ENCODE data around the gene SPRN.
A peak's percentile ranks its signal among the peaks of the same experiment; 100 is the strongest.
"Not testable (repeated sequence)": the region's sequence is repeated elsewhere in the genome, so short reads cannot be mapped to it uniquely, and the experiment has no call there.

The SPRN gene

DNA sequence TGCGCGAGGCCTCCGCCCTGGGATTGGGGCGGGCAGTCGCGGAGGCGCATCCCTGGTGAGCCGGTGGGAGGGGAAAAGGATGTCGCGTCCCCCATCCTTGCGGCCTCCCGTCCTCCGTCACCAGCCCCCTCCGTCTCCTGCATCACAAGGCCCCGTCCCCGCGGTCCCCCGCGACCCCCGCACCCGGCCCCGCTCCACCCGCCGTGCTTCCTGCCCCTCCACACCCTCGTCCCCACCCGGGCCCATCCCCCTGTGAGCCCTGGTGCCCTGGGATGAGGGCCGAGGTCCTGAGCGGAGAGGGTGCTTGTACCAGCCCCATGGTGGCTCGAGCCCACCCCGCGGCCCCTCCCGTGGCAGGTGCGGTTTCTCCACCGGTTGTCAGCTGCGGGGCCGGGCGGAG, at the start of gene SPRN:
Gene SPRN, minus strand, starts transcription at position 25 of the 400 bp plus-strand sequence. CDS start 944 bp downstream, outside the sequence.
- DNase-seq (ENCODE audit: low read depth, low spot score), result not testable (repeated sequence)

DNA sequence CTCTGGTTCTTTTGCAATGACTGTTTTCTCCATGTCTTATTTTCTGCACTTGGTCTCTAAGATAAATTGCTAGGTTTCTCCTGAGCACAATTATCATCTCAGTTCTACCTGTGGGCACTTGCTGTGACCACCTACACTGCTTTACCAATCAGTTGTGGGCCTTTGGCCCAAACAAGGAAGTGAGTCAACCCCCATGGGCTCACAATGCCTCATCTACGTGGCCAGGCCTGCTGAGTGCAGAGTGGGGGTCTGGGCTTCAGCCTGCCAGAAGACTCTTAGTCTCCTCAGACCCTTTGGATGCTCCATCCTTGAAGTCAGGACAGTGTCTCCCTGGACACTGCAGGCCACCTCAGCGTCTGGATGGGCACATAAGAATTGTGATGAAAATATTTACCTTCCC, 49.6 kb upstream of the SPRN start:
- no peak for DNase-seq (ENCODE audit: low read depth, low spot score)

DNA sequence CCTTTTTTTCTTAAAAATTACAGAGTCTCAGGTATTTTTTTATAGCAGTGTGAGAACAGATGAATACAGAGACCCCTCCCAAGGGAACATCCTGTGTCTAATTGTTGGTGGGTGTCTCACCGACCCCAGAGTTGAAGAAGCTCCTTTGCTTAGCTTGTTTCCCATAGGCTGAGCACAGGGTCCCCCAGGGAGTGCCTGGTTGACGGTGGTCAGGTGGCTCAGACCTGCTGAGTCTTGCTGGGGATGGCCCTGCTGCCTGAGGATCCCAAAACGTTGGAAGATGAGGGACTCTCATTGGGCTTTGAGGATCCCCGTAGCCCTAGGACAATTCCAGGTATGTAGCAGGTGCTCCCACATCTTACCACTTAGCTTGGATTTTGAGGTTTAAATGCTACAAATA, 48.8 kb upstream of the SPRN start:
- DNase-seq (ENCODE audit: low read depth, low spot score), result no peak

GRCh38 chr10:133471300-133472109, 47.1 kb upstream of the SPRN start:
- DNase-seq (ENCODE audit: low read depth, low spot score), result no peak

GRCh38 chr10:133469205-133469604, 44.8 kb upstream of the SPRN start:
- not testable (repeated sequence) for DNase-seq (ENCODE audit: low read depth, low spot score)

DNA sequence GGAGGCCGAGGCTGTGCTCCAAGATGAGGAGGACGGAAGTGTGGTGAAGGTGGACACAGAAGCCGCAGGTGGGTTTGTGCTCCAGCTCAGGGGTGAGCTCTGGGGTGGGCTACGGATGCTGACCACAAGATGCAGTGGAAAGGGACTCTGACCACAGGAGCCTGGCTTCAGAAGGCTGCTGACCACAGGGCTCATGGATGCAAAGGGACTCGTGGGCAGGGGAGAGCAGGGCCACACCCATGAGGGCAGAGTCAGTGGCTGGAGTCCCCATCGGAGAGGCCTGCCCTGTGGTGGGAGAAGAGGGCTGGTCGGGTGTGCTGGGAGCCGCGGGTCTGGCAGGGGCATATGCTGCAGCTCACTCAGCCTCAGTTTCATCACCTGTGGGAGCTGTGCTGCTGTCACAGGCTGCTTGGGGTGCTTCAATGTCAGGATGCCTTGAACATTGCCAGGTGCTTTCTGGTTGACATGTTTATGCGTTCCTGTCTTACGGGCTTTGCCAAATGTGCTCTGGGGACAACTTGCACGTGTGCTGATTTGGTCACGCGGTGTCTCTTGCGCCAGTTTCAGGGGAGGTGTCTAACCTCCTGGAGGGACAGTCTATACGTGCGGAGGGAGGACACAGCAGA, 43.0 kb upstream of the SPRN start:
- no peak for DNase-seq (ENCODE audit: low read depth, low spot score)

DNA sequence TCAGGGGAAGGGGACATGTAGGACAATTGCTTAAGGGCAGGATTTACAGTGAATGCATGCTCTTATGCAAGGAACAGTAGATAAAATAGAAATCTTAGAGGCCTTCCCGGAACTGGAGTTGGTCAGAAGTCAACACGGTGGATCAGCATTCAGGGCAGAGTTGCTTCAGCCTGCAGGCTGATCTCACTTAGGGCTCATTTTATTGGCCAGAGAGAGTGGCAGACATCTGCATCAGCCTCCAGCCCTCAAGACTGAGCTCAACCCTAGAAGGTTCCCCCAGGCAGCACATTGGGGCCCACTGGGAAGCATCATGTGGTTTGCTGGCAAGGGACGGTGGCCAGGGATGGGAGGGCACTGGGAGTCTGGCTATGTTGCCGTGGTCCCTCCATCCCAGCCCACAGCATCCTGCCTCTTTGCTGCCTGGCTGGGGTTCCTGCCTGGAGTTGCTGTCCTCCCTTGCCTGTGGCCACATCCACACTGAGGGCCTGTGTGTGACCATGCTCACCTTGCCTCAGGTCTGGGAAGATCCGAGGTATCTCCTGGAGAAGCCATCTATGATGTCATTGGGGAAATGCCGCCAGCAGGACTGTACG, 42.4 kb upstream of the SPRN start:
- no peak for DNase-seq (ENCODE audit: low read depth, low spot score)

GRCh38 chr10:133465950-133466474, 41.6 kb upstream of the SPRN start:
- DNase-seq (ENCODE audit: low read depth, low spot score), result no peak

DNA sequence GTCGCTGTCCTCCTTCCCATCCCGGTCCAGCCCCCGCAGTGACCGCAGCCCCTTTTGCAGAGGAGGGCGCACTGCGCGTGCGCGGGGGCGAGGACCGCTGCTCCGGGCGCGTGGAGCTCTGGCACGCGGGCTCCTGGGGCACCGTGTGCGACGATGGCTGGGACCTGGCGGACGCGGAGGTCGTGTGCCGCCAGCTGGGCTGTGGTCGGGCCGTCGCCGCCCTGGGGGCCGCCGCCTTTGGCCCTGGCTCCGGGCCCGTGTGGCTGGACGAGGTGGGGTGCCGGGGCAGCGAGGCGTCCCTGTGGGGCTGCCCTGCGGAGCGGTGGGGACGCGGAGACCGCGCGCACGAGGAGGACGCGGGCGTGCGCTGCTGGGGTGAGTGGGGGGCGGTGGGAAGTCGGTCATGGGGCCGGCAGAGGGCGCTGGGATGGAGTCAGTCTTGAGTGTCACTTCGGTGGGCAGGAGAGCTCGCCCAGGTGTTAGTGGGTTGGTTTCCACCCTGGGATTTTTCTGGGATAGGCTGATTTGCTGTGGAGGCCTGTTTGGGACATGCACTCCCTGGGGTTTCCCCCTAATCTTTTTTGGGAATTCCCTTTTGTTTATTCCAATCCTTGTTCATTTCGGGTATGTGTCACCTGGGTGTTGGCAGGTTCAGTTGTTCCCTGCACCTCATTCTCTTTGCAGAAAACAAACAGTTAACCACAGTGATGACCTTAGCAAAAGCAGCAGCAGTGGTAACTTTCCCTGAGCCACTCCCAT, 40.9 kb upstream of the SPRN start:
- no peak for DNase-seq (ENCODE audit: low read depth, low spot score)

DNA sequence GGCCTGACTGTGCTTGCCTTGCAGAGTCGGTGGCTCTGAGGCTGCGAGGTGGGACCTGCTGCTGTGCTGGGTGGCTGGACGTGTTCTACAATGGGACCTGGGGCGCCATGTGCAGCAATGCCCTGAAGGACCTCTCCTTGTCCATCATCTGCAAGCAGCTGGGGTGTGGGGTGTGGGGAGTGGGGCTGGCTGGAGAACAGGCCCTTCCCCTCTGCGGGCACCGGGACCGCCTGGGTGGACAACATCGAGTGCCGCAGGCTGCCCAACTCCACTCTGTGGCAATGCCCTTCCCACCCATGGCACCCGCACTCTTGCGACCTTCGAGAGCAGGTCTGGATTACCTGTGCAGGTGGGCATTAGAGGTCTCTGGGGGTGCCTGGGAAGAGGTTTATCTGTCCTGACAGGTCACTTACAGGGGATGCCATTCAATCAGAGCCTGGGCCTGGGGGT, 40.2 kb upstream of the SPRN start:
- DNase-seq (ENCODE audit: low read depth, low spot score), result no peak

DNA sequence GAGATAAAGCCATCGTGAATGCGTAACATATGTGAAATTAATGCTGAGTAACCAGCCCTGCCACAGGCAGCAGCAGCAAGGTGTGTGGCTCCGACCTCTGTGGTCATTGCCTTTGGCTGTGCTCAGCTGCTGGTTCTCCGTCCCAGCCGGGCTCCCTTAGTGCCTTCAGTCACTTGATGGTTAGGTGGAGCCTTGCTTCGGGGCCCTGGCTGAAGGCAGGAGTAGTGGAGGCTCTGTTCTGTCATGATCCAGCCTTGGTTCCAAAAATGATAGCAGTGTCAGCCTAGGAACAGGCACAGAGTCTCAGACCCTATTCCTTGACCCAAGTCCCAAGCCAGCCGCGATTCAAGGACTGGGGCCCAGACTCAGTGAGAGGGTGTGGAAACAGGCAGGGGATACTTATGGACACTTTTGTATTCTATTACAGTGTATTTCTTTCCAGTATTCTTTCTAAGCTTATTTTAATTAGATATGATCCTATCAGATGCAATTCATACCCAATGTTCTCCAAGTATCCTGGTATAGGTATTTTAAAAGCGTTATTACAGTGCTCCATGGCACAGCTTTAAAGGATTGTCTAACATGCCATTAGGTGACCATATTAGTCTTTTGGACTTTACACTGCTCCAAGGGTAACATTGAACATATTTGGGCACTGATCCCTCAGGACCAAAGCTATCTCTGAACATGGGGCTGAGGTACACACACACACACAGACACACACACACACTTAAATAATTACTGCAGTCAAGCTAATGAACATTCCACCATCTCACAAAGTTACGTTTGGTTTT, 38.3 kb upstream of the SPRN start:
- DNase-seq (ENCODE audit: low read depth, low spot score), result no peak

GRCh38 chr10:133461841-133462240, 37.4 kb upstream of the SPRN start:
- no peak for DNase-seq (ENCODE audit: low read depth, low spot score)

DNA sequence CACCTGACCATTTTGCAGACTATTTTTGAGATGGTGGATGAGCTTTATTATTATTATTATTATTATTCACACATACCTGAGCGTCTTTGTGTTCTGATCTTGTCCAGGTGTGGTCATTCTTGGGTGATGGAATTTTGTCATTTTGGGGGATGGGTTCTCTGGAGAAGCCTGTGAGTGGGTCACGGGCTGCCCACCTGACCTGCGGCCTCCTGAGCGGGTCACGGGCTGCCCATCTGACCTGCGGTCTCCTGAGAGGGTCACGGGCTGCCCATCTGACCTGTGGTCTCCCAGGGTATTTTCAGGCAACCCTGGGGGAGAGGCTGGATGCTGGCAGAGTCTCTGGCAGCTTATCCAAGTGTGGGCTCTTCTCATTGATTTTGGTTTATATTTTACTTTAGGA, 36.6 kb upstream of the SPRN start:
- no peak for DNase-seq (ENCODE audit: low read depth, low spot score)

DNA sequence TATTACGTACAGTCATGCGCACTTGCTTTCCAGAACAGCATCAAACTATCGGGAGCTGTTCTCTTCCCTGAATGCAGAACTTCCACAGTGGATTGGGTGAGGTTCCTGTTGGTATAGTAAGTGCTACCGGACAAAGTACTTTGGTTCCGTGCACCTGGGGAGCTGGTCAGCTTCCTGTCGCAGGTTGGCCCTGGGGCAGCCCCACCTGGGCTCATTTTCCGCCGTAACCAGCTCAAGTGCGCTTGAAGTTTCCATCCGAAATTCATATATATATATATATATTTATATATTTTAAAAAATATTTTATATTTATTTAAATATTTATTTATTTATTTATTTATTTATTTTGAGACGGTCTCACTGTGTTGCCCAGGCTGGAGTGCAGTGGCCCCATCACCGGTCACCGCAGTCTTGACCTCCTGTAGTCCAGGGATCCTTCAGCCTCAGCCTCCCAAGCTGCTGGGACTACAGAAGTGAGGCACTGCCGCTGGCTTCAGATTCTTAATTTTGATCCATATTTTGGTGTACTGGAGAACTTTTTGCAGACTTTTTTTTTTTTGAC, 35.9 kb upstream of the SPRN start:
- DNase-seq (ENCODE audit: low read depth, low spot score), result no peak

- DNase-seq (ENCODE audit: low read depth, low spot score), result no peak
Observed at GRCh38 chr10:133459454-133460207, 35.2 kb upstream of the SPRN start.

DNA sequence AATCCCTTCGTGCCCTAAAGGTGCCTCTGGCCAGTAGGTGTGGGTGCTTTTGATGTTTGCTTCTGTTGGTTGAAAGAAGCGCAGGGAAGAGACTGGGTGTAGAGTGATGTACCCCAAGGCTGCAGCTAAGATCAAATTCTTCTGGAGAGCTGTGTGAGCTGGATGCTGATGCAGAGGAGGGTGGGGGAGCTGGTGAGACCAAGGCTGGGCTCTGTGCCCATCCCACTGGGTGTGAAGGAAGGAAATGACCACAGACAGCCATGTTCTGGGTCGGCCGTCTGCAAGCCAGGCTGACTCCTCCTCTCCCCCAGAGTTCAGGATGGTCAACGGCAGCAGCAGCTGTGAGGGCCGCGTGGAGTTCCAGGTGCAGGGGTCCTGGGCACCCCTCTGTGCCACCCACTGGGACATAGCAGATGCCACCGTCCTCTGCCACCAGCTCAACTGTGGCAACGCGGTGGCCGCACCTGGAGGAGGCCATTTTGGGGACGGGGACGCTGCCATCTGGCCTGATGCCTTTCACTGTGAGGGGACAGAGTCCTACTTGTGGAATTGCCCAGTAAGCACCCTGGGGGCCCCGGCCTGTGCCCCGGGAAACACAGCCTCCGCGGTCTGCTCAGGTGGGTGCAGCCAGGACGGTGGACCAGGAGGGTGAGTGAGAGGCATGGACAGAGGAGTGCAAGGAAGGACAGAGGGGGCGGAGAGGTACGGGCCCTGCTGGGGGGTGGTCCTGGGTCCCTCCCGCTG, 34.5 kb upstream of the SPRN start:
- DNase-seq (ENCODE audit: low read depth, low spot score), result peak; percentile 13

DNA sequence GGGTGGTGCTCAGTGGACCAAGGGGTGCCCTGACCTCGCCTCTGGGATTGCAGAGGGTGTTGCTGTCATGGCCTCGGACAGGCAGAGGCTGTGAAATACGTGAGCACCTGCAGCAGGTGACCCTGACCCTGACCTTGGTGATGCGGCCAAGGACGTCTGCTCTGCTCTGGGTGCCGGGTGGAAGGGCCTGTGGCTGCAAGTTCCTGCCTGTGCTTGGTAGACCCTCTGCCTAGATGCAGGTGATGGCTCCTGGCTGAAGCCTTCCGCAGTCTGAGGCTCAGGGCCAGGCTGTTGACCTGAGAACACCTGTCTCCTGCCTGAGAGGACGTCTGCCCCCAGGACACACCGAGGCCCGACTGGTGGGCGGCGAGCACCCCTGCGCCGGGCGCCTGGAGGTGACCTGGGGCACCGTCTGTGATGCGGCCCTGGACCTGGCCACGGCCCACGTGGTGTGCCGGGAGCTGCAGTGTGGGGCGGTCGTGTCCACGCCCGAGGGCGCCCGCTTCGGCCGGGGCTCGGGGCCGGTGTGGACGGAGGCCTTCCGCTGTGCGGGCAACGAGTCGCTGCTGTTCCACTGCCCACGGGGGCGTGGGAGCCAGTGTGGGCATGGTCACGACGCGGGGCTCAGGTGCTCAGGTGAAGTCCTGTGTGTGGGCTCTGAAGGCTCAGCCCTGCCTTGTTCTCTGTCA, 33.7 kb upstream of the SPRN start:
- DNase-seq (ENCODE audit: low read depth, low spot score), result no peak

DNA sequence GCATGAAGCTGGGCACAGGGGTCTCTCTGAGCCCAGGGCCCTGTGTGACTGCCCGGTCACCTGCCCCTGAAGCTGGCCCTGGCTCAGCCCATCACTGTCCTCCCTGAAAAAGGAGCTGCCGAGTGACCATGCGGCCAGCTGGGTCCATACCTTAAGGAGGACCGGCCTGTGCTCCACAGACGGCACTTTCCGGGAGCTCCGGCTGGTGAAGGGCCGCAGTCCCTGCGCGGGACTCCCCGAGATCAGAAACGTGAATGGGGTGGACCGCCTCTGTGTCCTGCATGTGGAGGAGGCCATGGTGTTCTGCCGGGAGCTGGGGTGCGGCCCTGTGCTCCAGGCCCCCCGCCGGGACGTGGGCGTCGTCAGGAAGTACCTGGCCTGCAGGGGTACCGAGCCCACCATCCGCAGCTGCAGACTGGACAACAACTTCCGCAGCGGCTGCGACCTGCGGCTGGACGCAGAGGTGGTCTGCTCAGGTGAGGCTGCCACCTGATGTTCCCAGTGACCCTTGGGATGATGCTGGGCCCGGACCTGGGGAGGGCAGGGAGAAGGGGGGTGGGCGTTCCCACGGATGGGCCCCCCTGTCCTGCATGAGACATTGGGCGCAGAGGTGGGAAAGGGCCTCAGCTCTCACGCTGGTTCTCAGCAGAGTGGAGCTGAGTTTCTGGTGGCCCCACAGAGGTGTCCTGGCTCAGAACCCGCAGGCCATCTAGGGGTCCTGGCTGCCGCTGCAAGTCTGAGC, 32.8 kb upstream of the SPRN start:
- no peak for DNase-seq (ENCODE audit: low read depth, low spot score)

All from astrocyte of the hippocampus (primary cell).